Activated CD8-positive, alpha-beta T cell treated with anti-CD3 and anti-CD28 coated beads, Interleukin-2, amount 10 ng/mL, durations not matched to agents 7 days and 5 days (primary cell): Measurements from ENCODE around the gene ARL5C. TPM values are rescaled to one million over a fixed set of nuclear protein-coding genes. Genes with fewer than 3 reads are reported as not detected.
A peak's percentile ranks its signal among the peaks of the same experiment; 100 is the strongest.

Experiments used
- ATAC-seq: fragments of 150-1000 bp; cut with Tn5 transposase; one replicate; pipeline ENCODE4 v1.10.0; 2021; ENCODE audit warnings: moderate library complexity
- CTCF ChIA-PET: fragments of 350-600 bp; sonication (Branson Sonifier 250); formaldehyde crosslinking; loops from one replicate; lab custom pipeline; 2021; ENCODE audit warnings: antibody characterized with exemption; lab: Charles Lee
- POLR2A ChIA-PET: fragments of 350-600 bp; sonication (Branson Sonifier 250); formaldehyde crosslinking; loops from one replicate; lab custom pipeline; 2021; ENCODE audit warnings: antibody characterized with exemption; lab: Charles Lee
- DNase-seq: peaks from one replicate; pipeline ENCODE4 v3.0.0-alpha.2; 2020
- H3K27ac Mint-ChIP-seq: one replicate; pipeline ENCODE4 v1.8.0; 2021; ENCODE audit warnings: mild to moderate bottlenecking, mixed read lengths
- H3K27me3 Mint-ChIP-seq: one replicate; pipeline ENCODE4 v1.8.0; 2021; ENCODE audit warnings: low read depth, mixed read lengths
- H3K36me3 Mint-ChIP-seq: one replicate; pipeline ENCODE4 v1.8.0; 2021; ENCODE audit warnings: low read depth, mixed read lengths
- H3K4me1 Mint-ChIP-seq: one replicate; pipeline ENCODE4 v1.8.0; 2021; ENCODE audit warnings: low read depth, mixed read lengths
- H3K4me3 Mint-ChIP-seq: one replicate; pipeline ENCODE4 v1.8.0; 2021; ENCODE audit warnings: mild to moderate bottlenecking, mixed read lengths
- H3K9me3 Mint-ChIP-seq: one replicate; pipeline ENCODE4 v1.8.0; 2022; ENCODE audit warnings: mixed read lengths; ENCODE audit not compliant: insufficient read depth
- total RNA-seq, 2 experiments: library from RNA; stranded (reverse); gene quantifications; one replicate each; pipeline ENCODE4 v1.2.3, GENCODE V29; 2021

ARL5C gene, protein sequence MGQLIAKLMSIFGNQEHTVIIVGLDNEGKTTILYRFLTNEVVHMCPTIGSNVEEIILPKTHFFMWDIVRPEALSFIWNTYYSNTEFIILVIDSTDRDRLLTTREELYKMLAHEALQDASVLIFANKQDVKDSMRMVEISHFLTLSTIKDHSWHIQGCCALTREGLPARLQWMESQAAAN
- total RNA-seq, result not detected

DNA sequence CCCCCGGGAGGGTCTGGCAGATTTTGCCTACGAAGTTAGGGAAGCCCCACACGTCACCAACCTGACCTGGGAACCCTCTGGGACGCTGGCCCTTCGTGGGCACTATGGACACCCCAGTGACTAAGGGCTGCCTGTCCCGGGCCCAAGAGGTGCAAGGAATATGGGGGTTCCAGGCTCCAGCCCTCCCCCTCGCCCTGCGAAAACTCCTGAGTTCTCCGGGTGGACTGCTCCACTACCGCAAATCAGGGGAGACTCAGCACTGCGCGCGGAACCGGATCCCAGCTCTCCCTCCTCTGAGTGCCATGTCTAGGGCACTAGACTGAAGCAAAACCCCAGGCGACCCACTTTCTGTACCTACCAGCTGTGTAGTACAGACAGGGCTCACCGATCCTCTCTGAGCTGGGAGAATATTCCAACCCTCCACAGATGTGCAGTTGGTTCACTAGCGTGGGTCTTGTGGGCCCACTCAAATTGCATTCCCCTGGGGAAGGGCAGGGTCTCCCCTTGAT lies at the start of gene ARL5C:
ARL5C (minus strand) TSS at position 321 of the 509 bp plus-strand sequence. CDS start 401 bp downstream, outside the sequence.
- Mint-ChIP-seq H3K36me3 (peaks cover 5% of the 10 kb centered on the region), H3K4me3 (peak within 1 kb of the TSS; percentile 83), H3K27ac (peak within 1 kb of the TSS; percentile 60), H3K27me3 (peaks cover 17% of the 10 kb centered on the region), H3K4me1 (peaks cover 47% of the 10 kb centered on the region), H3K9me3 (peaks cover 4% of the 10 kb centered on the region)
- no peak for ATAC-seq
- no peak for DNase-seq
- CTCF ChIA-PET, result interaction anchor here (1.1 to 9.0 kb wide), 11 partner anchors 10 to 312 kb away, joined by 3 to 188 read pairs (median 14); partner anchors contain the start of genes PLXDC1 and RPL23
- POLR2A ChIA-PET, result interaction anchor here (0.6 to 1.6 kb wide), 3 partner anchors 8 to 274 kb away, joined by 3 to 6 read pairs (median 4); partner anchors contain the start of gene RPL19

DNA sequence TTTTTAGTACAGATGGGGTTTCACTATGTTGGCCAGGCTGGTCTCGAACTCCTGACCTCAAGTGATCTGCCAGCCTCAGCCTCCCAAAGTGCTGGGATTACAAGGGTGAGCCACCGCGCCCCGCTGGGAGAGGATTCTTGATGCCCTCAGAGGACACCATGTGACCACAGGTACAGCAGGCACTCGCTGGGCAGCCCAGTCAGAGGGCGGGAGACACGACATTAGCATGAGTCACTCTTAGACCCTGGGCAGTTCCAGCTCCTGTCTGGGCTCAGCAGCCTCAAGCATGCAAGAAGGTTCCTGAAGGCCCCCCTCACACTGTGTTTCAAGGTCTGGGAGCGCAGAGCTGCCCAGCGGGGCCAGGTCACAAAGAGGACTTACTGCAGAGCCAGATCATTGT lies 47.9 kb upstream of the ARL5C start:
- Mint-ChIP-seq H3K27me3 (peaks cover 33% of the 10 kb centered on the region), H3K4me1 (peaks cover 15% of the 10 kb centered on the region), H3K27ac (no peak overlapping the region), H3K9me3 (no peaks in the 10 kb centered on the region), H3K4me3 (no peak overlapping the region), H3K36me3 (no peaks in the 10 kb centered on the region)
- POLR2A ChIA-PET, result no interaction called here
- ATAC-seq, result no peak
- CTCF ChIA-PET, result interaction anchor here (0.8 to 1.2 kb wide), 2 partner anchors 22 to 49 kb away, joined by 3 read pairs; no protein-coding TSS in a partner anchor
- DNase-seq, result no peak

DNA sequence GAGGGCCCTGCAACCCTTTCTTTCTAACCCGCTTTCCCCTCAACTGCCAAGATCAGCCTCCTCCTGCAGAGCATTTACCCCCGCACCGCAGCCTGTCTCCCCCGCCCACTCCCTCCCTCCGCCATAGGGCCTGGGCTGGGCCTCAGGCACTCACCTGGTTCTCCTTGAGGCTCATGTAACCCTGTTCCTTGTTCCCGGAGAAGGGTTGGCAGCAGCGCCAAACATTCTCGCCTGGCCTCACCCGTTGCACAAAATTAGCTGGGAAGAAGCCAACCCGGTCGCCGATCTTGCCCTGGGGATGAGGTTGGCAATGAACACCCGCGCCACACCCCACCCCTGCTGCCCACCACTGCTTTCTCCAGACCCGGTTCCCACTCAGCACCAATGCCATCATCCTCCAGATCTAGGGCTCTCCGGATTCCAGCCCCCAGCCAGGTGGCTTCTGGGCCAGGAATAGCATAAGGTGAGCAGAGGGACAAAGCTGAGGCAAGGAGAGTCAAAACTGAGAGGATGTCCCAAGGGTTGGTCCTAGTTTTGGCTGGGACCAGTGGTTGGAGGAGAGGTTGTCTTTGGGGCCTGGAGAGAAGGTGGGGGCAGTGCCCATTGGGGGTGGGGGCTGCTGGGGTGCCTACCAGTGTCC lies 47.0 kb upstream of the ARL5C start:
- peaks cover 27% of the 10 kb centered on the region for H3K27me3 Mint-ChIP-seq
- H3K27ac Mint-ChIP-seq, result no peak overlapping the region
- ChIA-PET CTCF (interaction anchor here (1.0 to 1.3 kb wide), 4 partner anchors 24 to 230 kb away, joined by 3 to 4 read pairs (median 4); no protein-coding TSS in a partner anchor), POLR2A (no interaction called here)
- H3K9me3 Mint-ChIP-seq, result no peaks in the 10 kb centered on the region
- peaks cover 24% of the 10 kb centered on the region for H3K4me1 Mint-ChIP-seq
- DNase-seq, result no peak
- no peaks in the 10 kb centered on the region for H3K36me3 Mint-ChIP-seq
- no peak for ATAC-seq
- no peak overlapping the region for H3K4me3 Mint-ChIP-seq

DNA sequence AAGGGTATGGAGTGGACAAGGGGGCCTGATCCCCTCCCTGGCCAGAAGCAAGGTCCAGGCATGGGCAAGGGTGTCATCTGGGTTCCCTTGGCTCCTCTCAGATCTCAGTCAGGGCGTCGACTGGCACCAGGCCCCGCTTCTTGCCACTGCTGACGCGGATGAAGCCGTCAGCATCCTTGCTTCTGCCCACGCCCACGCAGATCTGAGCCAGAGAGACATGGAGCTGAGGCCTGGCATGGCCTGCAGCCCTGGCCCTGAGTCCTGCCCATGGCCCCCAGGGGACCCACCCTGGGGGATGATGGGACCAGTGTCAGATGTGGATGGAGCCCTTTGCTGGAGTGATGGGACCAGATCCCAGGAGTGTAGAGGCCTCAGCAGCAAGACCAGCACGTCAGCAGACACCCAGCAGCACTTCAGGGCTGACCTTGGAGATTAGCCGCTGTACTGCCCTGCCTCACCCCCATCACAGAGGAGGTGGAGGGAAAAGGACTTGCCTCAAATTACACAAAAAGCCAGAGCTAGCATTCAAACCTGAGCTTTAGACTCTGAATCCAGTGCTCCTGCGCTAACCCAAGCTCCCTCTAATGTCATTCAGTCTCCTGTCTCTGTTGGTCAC lies 46.3 kb upstream of the ARL5C start:
- peaks cover 26% of the 10 kb centered on the region for H3K4me1 Mint-ChIP-seq
- CTCF ChIA-PET, result interaction anchor here (1.0 to 1.3 kb wide), 3 partner anchors 25 to 230 kb away, joined by 3 to 4 read pairs (median 4); no protein-coding TSS in a partner anchor
- H3K36me3 Mint-ChIP-seq, result no peaks in the 10 kb centered on the region
- DNase-seq, result no peak
- no peak overlapping the region for H3K4me3 Mint-ChIP-seq
- POLR2A ChIA-PET, result no interaction called here
- no peaks in the 10 kb centered on the region for H3K9me3 Mint-ChIP-seq
- no peak for ATAC-seq
- peaks cover 23% of the 10 kb centered on the region for H3K27me3 Mint-ChIP-seq
- H3K27ac Mint-ChIP-seq, result no peak overlapping the region

DNA sequence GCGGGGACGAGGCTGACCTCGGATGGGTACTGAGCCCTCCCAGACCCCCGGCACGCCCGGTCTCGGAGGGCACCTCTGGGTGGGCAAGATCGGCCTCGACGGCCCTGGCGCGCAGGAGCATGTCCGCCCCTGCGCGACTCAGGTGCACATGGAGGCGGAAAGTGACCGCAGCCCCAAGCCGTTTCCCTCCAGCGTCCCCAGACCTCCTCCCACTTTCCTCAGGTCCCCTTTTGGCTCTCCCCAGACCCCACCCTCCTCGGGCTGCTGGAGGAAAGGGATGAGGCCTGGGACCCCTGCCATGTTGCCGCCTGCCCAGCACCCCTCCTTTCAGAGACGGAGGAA lies 44.1 kb upstream of the ARL5C start:
- ChIA-PET CTCF (interaction anchor here (1.5 to 8.3 kb wide), 6 partner anchors 9 to 58 kb away, joined by 3 to 187 read pairs (median 50); partner anchors contain the start of gene PLXDC1), POLR2A (interaction anchor here (0.6 to 0.7 kb wide), 3 partner anchors 9 to 24 kb away, joined by 3 to 5 read pairs (median 3); partner anchors contain the start of gene RPL19)
- Mint-ChIP-seq H3K9me3 (no peaks in the 10 kb centered on the region), H3K4me1 (peaks cover 32% of the 10 kb centered on the region), H3K27me3 (peaks cover 8% of the 10 kb centered on the region), H3K36me3 (peaks cover 2% of the 10 kb centered on the region), H3K4me3 (peak overlapping the region; percentile 50), H3K27ac (peak overlapping the region; percentile 61)
- DNase-seq (no peak), ATAC-seq (no peak)

DNA sequence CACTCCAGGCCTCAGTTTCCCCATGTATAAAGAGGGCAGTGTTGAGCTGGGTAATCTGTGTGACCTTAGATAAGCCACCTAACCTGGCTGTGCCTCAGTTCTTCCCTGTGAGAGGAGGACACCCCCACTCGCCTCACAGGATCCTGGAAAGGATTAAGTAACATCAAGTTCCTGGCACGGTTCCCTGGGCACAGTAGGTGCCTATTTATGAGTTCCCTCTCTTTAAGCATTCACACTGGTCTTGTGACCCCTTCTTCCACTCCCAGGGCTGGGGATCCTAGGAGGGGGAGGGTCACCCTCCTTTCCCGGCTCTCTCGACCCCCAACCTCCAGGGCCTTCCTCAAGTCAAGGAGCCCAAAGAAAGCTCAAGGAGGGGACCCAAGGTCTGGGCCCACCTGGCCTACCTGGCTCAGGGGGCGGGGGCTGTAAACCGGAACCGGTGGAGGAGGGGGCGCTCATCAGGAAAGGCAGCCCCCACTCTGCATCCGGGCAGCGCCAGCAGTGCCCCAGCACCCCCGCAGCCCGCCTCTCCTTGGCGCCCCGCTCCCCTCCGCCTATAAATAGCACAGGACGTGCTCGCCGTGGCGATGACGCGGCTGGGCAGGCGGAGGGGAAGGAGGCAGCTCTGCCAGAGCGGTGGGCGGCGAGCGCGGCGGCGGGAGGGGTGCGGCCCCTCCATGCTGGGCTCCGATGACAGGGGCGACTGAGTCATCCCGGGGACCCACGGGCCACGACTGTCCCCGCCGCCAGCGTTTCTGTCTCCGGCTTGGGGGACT lies 43.5 kb upstream of the ARL5C start:
- H3K27ac Mint-ChIP-seq, result peak overlapping the region; percentile 61
- CTCF ChIA-PET, result interaction anchor here (0.7 to 8.3 kb wide), 9 partner anchors 10 to 226 kb away, joined by 3 to 187 read pairs (median 5); partner anchors contain the start of genes PLXDC1 and RPL19

DNA sequence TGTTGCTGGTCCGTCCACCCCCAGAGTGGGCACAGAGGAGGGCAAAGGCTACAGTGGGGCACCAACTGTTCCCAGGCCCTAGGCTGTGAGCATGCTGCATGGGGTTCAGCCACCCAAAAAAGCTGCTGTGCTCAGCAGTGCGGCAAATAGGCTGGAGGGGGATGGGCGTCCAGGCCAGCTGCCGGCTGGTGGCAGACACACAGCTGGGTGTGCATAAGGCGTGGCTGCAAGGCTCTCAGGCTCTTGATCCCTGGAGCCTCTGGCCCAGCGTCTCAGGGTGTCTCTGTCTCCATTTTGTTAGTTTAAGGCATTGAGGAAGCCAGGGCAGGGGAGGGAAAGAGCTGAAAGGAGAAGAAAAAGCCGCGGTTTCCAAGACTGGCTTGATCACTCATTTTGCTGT lies 42.9 kb upstream of the ARL5C start:
- DNase-seq (no peak), ATAC-seq (no peak)
- Mint-ChIP-seq H3K36me3 (peaks cover 12% of the 10 kb centered on the region), H3K27ac (no peak overlapping the region), H3K9me3 (no peaks in the 10 kb centered on the region), H3K27me3 (peaks cover 8% of the 10 kb centered on the region), H3K4me1 (peaks cover 35% of the 10 kb centered on the region), H3K4me3 (no peak overlapping the region)
- ChIA-PET POLR2A (interaction anchor here (0.9 to 1.8 kb wide), 3 partner anchors 9 to 30 kb away, joined by 3 to 9 read pairs (median 4); partner anchors contain the start of gene RPL19), CTCF (interaction anchor here (0.7 to 8.3 kb wide), 11 partner anchors 9 to 226 kb away, joined by 3 to 187 read pairs (median 5); partner anchors contain the start of genes PLXDC1 and RPL19)

More for the DNA sequence above, 43.5 kb upstream of the ARL5C start:
- Mint-ChIP-seq H3K36me3 (peaks cover 6% of the 10 kb centered on the region), H3K4me3 (peak overlapping the region; percentile 50), H3K9me3 (no peaks in the 10 kb centered on the region), H3K27me3 (peaks cover 8% of the 10 kb centered on the region), H3K4me1 (peaks cover 32% of the 10 kb centered on the region)
- DNase-seq, result peak; percentile 80
- POLR2A ChIA-PET, result interaction anchor here (0.7 to 1.8 kb wide), 5 partner anchors 8 to 29 kb away, joined by 3 to 9 read pairs (median 4); partner anchors contain the start of gene RPL19
- ATAC-seq, result peak; percentile 61

DNA sequence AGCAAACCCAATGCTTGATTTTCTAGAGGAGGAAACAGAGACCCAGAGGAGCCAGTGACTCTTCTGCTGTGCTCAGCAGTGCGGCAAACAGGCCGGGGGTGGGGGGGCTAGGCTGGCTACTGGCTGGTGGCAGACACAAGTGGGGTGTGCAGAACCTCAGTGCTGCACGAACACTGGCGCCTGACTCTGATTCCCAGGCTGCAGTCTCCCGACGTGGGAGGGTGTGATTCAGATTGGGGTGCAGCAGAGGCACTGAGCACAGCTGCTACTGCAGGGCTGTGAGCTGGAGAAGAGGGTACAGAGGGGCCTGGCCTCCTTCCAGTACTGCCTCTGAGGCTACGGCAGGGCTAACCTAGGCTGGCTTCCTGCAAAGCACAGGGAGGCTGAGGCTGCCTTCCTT lies 42.2 kb upstream of the ARL5C start:
- Mint-ChIP-seq H3K9me3 (no peaks in the 10 kb centered on the region), H3K4me3 (no peak overlapping the region), H3K27me3 (peaks cover 8% of the 10 kb centered on the region), H3K36me3 (peaks cover 20% of the 10 kb centered on the region), H3K4me1 (peaks cover 39% of the 10 kb centered on the region), H3K27ac (no peak overlapping the region)
- DNase-seq (no peak), ATAC-seq (no peak)
- CTCF ChIA-PET, result interaction anchor here (1.0 to 8.3 kb wide), 8 partner anchors 8 to 225 kb away, joined by 3 to 187 read pairs (median 8); partner anchors contain the start of gene RPL19
- POLR2A ChIA-PET, result interaction anchor here (1.8 kb wide), 1 partner anchor 8 kb away, joined by 9 read pairs; the partner anchor contains the start of gene RPL19

DNA sequence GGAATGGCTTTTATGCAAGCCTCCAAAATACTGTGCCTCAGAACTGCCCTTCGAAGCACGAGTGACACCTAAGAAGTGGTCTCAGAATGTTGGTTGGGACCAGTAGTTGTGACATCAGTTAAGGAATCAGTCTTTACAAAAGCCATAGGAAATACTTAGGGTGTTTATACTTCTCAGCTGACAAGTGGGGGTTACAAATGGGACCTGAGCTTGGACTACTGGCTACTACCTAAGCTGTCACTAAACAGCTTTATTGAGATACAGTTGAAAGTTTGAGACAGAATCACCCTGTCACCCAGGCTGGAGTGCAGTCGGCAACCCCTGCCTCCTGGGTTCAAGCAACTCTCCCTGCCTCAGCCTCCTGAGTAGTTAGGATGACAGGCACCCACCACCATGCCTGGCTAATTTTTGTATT lies 39.2 kb upstream of the ARL5C start:
- POLR2A ChIA-PET, result interaction anchor here (1.3 kb wide), 1 partner anchor 25 kb away, joined by 3 read pairs; no protein-coding TSS in a partner anchor
- Mint-ChIP-seq H3K27me3 (peaks cover 1% of the 10 kb centered on the region), H3K4me1 (peaks cover 53% of the 10 kb centered on the region), H3K9me3 (no peaks in the 10 kb centered on the region), H3K36me3 (peaks cover 47% of the 10 kb centered on the region), H3K4me3 (no peak overlapping the region), H3K27ac (no peak overlapping the region)
- CTCF ChIA-PET, result interaction anchor here (1.3 to 8.3 kb wide), 4 partner anchors 27 to 414 kb away, joined by 3 to 187 read pairs (median 117); no protein-coding TSS in a partner anchor
- no peak for ATAC-seq
- DNase-seq, result no peak

DNA sequence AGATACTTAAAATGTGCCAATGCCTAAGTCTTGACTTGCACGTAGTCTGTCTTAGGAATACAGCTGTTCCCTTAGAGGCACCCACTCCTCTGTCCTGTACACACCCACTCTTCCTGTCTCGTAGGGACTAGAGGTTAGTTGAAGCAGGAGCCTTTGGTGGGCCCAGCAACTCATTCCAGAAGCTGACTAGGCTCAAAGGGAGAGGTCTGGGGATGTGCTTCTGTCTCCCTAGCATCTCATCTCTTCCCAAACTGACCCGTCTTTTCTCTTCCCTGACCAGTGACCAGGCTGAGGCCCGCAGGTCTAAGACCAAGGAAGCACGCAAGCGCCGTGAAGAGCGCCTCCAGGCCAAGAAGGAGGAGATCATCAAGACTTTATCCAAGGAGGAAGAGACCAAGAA lies 38.3 kb upstream of the ARL5C start:
- Mint-ChIP-seq H3K27me3 (no peaks in the 10 kb centered on the region), H3K27ac (peak overlapping the region; percentile 58), H3K36me3 (peaks cover 47% of the 10 kb centered on the region), H3K4me3 (no peak overlapping the region), H3K4me1 (peaks cover 53% of the 10 kb centered on the region), H3K9me3 (no peaks in the 10 kb centered on the region)
- DNase-seq (no peak), ATAC-seq (no peak)
- POLR2A ChIA-PET, result no interaction called here
- CTCF ChIA-PET, result interaction anchor here (1.4 to 8.3 kb wide), 4 partner anchors 9 to 41 kb away, joined by 3 to 187 read pairs (median 117); no protein-coding TSS in a partner anchor
